ENCODE measurements around the gene HSF5. TPM values are rescaled to one million over a fixed set of nuclear protein-coding genes. Genes with fewer than 3 reads are reported as not detected.
A peak's percentile ranks its signal among the peaks of the same experiment; 100 is the strongest.

Gene HSF5
- 0.13 TPM for total RNA-seq
- polyA plus RNA-seq (ENCODE audit: insufficient read depth in 1 of 8, insufficient read length in 8 of 8, low replicate concordance in 1 of 8) = under 1 TPM in 6 of 8 donors, not detected in 2; 0.04 to 0.20 (median 0.09) TPM
- long read RNA-seq, donor 1 = 0 reads
- long read RNA-seq, donor 2 = 0 reads
- long read RNA-seq, donor 3 = 0 reads
- long read RNA-seq, donor 4 = 0 reads
- long read RNA-seq, donor 5 = 0 reads
- long read RNA-seq, donor 6 = 0 reads
- long read RNA-seq, donor 7 = 0 reads
- long read RNA-seq, donor 8 = 0 reads
- long read RNA-seq, donor 9 = 0 reads
- long read RNA-seq, donor 10 = 0 reads
- long read RNA-seq, donor 11 = 0 reads

GRCh38 chr17:58487589-58488427 lies at the start of gene HSF5:
Gene HSF5, minus strand, starts transcription at chr17:58488408. Its CDS starts 134 bp downstream, at chr17:58488274.
- H3K4me3 ChIP-seq (ENCODE audit: low read length) = peak within 1 kb of the TSS; percentile 8
- no peaks in the 10 kb centered on the region for H3K27me3 ChIP-seq (ENCODE audit: control insufficient read depth, insufficient read depth, low read length)
- no peaks in the 10 kb centered on the region for H3K4me1 ChIP-seq (ENCODE audit: control insufficient read depth, insufficient read depth, low read length)
- no peak within 1 kb of the TSS for H3K27ac ChIP-seq (ENCODE audit: low read length)
- WGBS (ENCODE audit: insufficient coverage) = 30% methylated on average over 88 of the region's 98 CpGs
- peaks cover 2% of the 10 kb centered on the region for H3K9me3 ChIP-seq (replicated peaks; ENCODE audit: control insufficient read depth, low read depth, low read length)
- DNase-seq = peak; percentile 34
- peaks cover 31% of the 10 kb centered on the region for H3K36me3 ChIP-seq (ENCODE audit: control insufficient read depth, insufficient read depth, low read length)

- no peaks in the 10 kb centered on the region for H3K9me3 ChIP-seq (replicated peaks; ENCODE audit: control insufficient read depth, low read depth, low read length)
- peaks cover 8% of the 10 kb centered on the region for H3K27me3 ChIP-seq (ENCODE audit: control insufficient read depth, insufficient read depth, low read length)
- H3K4me3 ChIP-seq (ENCODE audit: low read length) = no peak overlapping the region
- WGBS (ENCODE audit: insufficient coverage) = 77% methylated on average over 2 of the region's 4 CpGs
- DNase-seq = no peak
- H3K4me1 ChIP-seq (ENCODE audit: control insufficient read depth, insufficient read depth, low read length) = peaks cover 80% of the 10 kb centered on the region
- no peaks in the 10 kb centered on the region for H3K36me3 ChIP-seq (ENCODE audit: control insufficient read depth, insufficient read depth, low read length)
- peak overlapping the region; percentile 33 for H3K27ac ChIP-seq (ENCODE audit: low read length)
Measured at GRCh38 chr17:58537266-58537665, 49.1 kb upstream of the HSF5 start.

- peak; percentile 70 for DNase-seq
- 63% methylated on average over 2 of the region's 3 CpGs for WGBS (ENCODE audit: insufficient coverage)
- Histone ChIP-seq H3K4me3 (ENCODE audit: low read length) (no peak overlapping the region), H3K4me1 (ENCODE audit: control insufficient read depth, insufficient read depth, low read length) (peaks cover 83% of the 10 kb centered on the region), H3K9me3 (replicated peaks; ENCODE audit: control insufficient read depth, low read depth, low read length) (no peaks in the 10 kb centered on the region), H3K27me3 (ENCODE audit: control insufficient read depth, insufficient read depth, low read length) (peaks cover 10% of the 10 kb centered on the region), H3K27ac (ENCODE audit: low read length) (peak overlapping the region; percentile 66), H3K36me3 (ENCODE audit: control insufficient read depth, insufficient read depth, low read length) (no peaks in the 10 kb centered on the region)
Measured at GRCh38 chr17:58536542-58536941, 48.3 kb upstream of the HSF5 start.

GRCh38 chr17:58535431-58535830 lies 47.2 kb upstream of the HSF5 start:
- peaks cover 88% of the 10 kb centered on the region for H3K4me1 ChIP-seq (ENCODE audit: control insufficient read depth, insufficient read depth, low read length)
- no peak overlapping the region for H3K4me3 ChIP-seq (ENCODE audit: low read length)
- no peak for DNase-seq
- WGBS (ENCODE audit: insufficient coverage) = 87% methylated on average over 2 of the region's 2 CpGs
- no peaks in the 10 kb centered on the region for H3K36me3 ChIP-seq (ENCODE audit: control insufficient read depth, insufficient read depth, low read length)
- H3K9me3 ChIP-seq (replicated peaks; ENCODE audit: control insufficient read depth, low read depth, low read length) = no peaks in the 10 kb centered on the region
- peaks cover 10% of the 10 kb centered on the region for H3K27me3 ChIP-seq (ENCODE audit: control insufficient read depth, insufficient read depth, low read length)
- H3K27ac ChIP-seq (ENCODE audit: low read length) = peak overlapping the region; percentile 66

- DNase-seq = no peak
- Histone ChIP-seq H3K27me3 (ENCODE audit: control insufficient read depth, insufficient read depth, low read length) (peaks cover 10% of the 10 kb centered on the region), H3K27ac (ENCODE audit: low read length) (peak overlapping the region; percentile 66), H3K9me3 (replicated peaks; ENCODE audit: control insufficient read depth, low read depth, low read length) (no peaks in the 10 kb centered on the region), H3K4me3 (ENCODE audit: low read length) (no peak overlapping the region), H3K36me3 (ENCODE audit: control insufficient read depth, insufficient read depth, low read length) (no peaks in the 10 kb centered on the region), H3K4me1 (ENCODE audit: control insufficient read depth, insufficient read depth, low read length) (peaks cover 85% of the 10 kb centered on the region)
- 89% methylated on average over 3 of the region's 4 CpGs for WGBS (ENCODE audit: insufficient coverage)
Measured at GRCh38 chr17:58534901-58535421, 46.8 kb upstream of the HSF5 start.

- H3K4me1 ChIP-seq (ENCODE audit: control insufficient read depth, insufficient read depth, low read length) = peaks cover 82% of the 10 kb centered on the region
- H3K9me3 ChIP-seq (replicated peaks; ENCODE audit: control insufficient read depth, low read depth, low read length) = no peaks in the 10 kb centered on the region
- no peak for DNase-seq
- H3K4me3 ChIP-seq (ENCODE audit: low read length) = no peak overlapping the region
- H3K27me3 ChIP-seq (ENCODE audit: control insufficient read depth, insufficient read depth, low read length) = peaks cover 10% of the 10 kb centered on the region
- 20% methylated on average over 2 of the region's 3 CpGs for WGBS (ENCODE audit: insufficient coverage)
- H3K36me3 ChIP-seq (ENCODE audit: control insufficient read depth, insufficient read depth, low read length) = no peaks in the 10 kb centered on the region
- H3K27ac ChIP-seq (ENCODE audit: low read length) = peak overlapping the region; percentile 70
Measured at GRCh38 chr17:58534331-58534730, 46.1 kb upstream of the HSF5 start.

GRCh38 chr17:58533616-58534188 lies 45.5 kb upstream of the HSF5 start:
- Histone ChIP-seq H3K36me3 (ENCODE audit: control insufficient read depth, insufficient read depth, low read length) (no peaks in the 10 kb centered on the region), H3K27me3 (ENCODE audit: control insufficient read depth, insufficient read depth, low read length) (peaks cover 10% of the 10 kb centered on the region), H3K9me3 (replicated peaks; ENCODE audit: control insufficient read depth, low read depth, low read length) (no peaks in the 10 kb centered on the region), H3K27ac (ENCODE audit: low read length) (peak overlapping the region; percentile 70), H3K4me3 (ENCODE audit: low read length) (no peak overlapping the region), H3K4me1 (ENCODE audit: control insufficient read depth, insufficient read depth, low read length) (peaks cover 82% of the 10 kb centered on the region)
- 85% methylated on average over 2 of the region's 5 CpGs for WGBS (ENCODE audit: insufficient coverage)
- no peak for DNase-seq

GRCh38 chr17:58532555-58532951 lies 44.3 kb upstream of the HSF5 start:
- H3K4me1 ChIP-seq (ENCODE audit: control insufficient read depth, insufficient read depth, low read length) = peaks cover 83% of the 10 kb centered on the region
- H3K4me3 ChIP-seq (ENCODE audit: low read length) = peak overlapping the region; percentile 46
- no peaks in the 10 kb centered on the region for H3K9me3 ChIP-seq (replicated peaks; ENCODE audit: control insufficient read depth, low read depth, low read length)
- H3K36me3 ChIP-seq (ENCODE audit: control insufficient read depth, insufficient read depth, low read length) = no peaks in the 10 kb centered on the region
- peaks cover 10% of the 10 kb centered on the region for H3K27me3 ChIP-seq (ENCODE audit: control insufficient read depth, insufficient read depth, low read length)
- peak overlapping the region; percentile 70 for H3K27ac ChIP-seq (ENCODE audit: low read length)
- no peak for DNase-seq
- 28% methylated on average over 3 of the region's 3 CpGs for WGBS (ENCODE audit: insufficient coverage)

- peak; percentile 66 for DNase-seq
- Histone ChIP-seq H3K27ac (ENCODE audit: low read length) (peak overlapping the region; percentile 70), H3K4me1 (ENCODE audit: control insufficient read depth, insufficient read depth, low read length) (peaks cover 83% of the 10 kb centered on the region), H3K27me3 (ENCODE audit: control insufficient read depth, insufficient read depth, low read length) (peaks cover 10% of the 10 kb centered on the region), H3K36me3 (ENCODE audit: control insufficient read depth, insufficient read depth, low read length) (no peaks in the 10 kb centered on the region), H3K9me3 (replicated peaks; ENCODE audit: control insufficient read depth, low read depth, low read length) (no peaks in the 10 kb centered on the region), H3K4me3 (ENCODE audit: low read length) (peak overlapping the region; percentile 46)
- under 1% methylated on average over 71 of the region's 82 CpGs for WGBS (ENCODE audit: insufficient coverage)
Measured at GRCh38 chr17:58531661-58532554, 43.7 kb upstream of the HSF5 start.

Measured in muscle of leg (tissue), 16 donors.